ENCODE results near the gene MYL3.

DNA sequence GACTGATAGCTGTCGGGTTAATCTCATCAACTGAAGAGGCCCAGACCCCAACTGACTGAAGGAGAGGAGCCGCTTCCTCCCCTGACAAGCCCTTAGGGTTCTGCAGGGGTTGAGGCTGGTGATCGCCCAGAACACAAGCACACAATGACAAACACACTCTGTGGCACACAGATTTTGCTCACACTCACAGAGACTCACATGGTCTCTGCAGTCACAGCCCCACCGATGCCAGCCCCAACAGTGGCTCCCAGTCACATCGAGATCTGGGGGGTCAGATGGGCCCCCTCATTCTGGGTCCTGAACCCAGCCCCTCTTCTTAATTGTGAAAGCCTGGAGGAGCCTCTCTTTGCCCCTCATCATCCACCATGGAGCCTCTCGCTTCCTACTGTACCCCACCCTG, 31.0 kb upstream of the MYL3 start:
- TF ChIP-seq, protein P1, sequence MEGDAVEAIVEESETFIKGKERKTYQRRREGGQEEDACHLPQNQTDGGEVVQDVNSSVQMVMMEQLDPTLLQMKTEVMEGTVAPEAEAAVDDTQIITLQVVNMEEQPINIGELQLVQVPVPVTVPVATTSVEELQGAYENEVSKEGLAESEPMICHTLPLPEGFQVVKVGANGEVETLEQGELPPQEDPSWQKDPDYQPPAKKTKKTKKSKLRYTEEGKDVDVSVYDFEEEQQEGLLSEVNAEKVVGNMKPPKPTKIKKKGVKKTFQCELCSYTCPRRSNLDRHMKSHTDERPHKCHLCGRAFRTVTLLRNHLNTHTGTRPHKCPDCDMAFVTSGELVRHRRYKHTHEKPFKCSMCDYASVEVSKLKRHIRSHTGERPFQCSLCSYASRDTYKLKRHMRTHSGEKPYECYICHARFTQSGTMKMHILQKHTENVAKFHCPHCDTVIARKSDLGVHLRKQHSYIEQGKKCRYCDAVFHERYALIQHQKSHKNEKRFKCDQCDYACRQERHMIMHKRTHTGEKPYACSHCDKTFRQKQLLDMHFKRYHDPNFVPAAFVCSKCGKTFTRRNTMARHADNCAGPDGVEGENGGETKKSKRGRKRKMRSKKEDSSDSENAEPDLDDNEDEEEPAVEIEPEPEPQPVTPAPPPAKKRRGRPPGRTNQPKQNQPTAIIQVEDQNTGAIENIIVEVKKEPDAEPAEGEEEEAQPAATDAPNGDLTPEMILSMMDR (conservative IDR thresholded peaks at IDR 0.05) = no peak
- no peak for TF ChIP-seq EZH2 (IDR thresholded peaks at IDR 0.05; ENCODE audit: low read depth)
